Measurements from ENCODE around the gene TMEM9.

TMEM9 gene

DNA sequence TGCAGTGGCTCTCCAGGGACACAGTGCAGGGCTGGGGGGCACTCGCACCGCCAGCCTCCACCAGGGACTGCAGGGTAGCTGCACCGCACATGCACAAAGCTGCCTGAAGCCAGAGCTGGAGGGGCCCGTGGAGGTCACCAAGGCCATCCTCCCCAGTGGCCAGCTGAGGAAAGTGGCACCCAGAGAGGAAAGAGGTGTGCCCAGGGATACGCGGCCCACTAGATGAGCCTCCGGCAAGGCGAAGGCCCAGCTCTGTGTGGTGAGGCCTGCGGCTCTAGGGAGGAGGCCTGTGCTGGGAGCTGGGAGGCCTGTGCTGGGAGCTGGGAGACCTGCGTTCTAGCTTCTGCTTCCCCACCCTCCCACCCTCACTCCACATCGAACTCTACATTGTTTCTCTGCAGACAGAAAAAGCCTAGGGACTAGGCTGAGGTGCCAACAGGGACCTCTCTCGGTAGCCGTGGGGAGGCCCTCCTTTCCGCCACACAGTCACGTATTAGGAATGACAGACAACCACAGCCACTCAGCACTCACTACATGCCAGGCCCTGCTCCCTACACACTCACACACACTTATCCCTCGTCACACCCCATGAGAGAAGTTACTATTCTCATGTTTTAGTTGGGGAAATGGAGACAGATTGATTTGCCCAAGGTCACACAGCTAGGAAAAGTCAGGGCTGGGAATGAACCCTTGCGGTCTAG is 26.4 kb downstream of the TMEM9 start:
- ChIA-PET CTCF (no interaction called here), POLR2A (no interaction called here)
- DNase-seq (ENCODE audit: extremely low spot score): no peak
- no peak for TF ChIP-seq ZNF384 (IDR thresholded peaks at IDR 0.05)
- no peak for TF ChIP-seq SUZ12 (IDR thresholded peaks at IDR 0.05)
- TF ChIP-seq ARNT (IDR thresholded peaks at IDR 0.05): no peak
- no peak for TF ChIP-seq FOXA1 (IDR thresholded peaks at IDR 0.05)
- TF ChIP-seq FOXM1 (IDR thresholded peaks at IDR 0.05; ENCODE audit: borderline replicate concordance): no peak
- no peak for TF ChIP-seq SP1 (IDR thresholded peaks at IDR 0.05)

DNA sequence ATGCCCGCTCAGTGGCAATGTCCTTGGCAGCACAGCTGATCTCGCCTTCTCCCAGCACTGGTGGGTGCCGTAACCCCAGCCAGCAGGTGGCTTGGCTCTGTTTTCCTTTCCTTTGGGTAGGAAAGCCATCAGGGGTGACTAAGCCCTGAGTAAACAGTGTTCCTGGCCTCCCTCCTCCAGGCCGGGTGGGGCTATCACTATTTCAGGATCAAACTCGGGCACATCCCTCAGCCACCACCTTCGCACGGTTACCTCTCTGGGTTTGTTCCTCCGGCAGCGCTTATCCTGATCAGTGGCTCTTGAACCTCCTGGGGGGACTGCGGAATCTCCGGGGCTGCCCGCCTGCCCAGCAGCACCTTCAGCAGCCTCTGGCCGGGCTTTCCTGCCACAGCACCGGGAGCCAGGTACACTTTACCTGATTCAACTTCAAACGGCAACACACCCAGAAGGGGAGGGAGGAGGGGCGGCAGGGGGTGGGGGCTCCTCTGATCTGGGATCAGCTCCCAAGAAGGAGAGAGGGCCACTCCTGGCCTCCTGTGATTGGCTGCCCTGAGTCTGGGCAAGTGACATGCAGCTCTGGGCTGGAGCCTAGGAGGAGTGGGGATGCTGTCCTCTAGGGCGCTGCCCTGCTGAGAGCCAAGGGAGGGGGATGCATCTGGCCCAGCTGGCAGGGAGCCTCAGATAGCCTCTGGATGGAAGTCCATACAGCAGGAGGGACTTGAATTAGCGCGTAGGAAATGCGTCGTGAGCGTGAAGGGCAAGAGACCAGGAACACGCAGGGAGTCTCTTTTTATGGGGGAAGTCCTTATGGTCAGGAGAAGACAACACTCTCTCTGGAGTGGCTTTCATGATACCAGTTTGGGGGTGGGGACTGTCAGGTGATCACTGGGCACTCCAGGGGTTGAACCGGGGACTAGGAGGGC is 27.2 kb downstream of the TMEM9 start, which contains the start of gene ASCL5:
ASCL5 (minus strand) TSS at position 353 of the 923 bp plus-strand sequence. CDS start 11,812 bp downstream, outside the sequence.
- CTCF ChIA-PET: interaction anchor here (0.9 kb wide), 1 partner anchor 9 kb away, joined by 3 read pairs; no protein-coding TSS in a partner anchor
- POLR2A ChIA-PET: no interaction called here
- TF ChIP-seq TARDBP (IDR thresholded peaks at IDR 0.05): no peak
- TF ChIP-seq ELF4 (IDR thresholded peaks at IDR 0.05): no peak
- TF ChIP-seq CTBP1 (IDR thresholded peaks at IDR 0.05; ENCODE audit: borderline replicate concordance): no peak
- no peak for TF ChIP-seq HDGF (IDR thresholded peaks at IDR 0.05; ENCODE audit: borderline replicate concordance)
- no peak for TF ChIP-seq FOXM1 (IDR thresholded peaks at IDR 0.05; ENCODE audit: borderline replicate concordance)
- no peak for TF ChIP-seq NFRKB (IDR thresholded peaks at IDR 0.05)
- no peak for TF ChIP-seq ARNT (IDR thresholded peaks at IDR 0.05)
- no peak for TF ChIP-seq ZNF384 (IDR thresholded peaks at IDR 0.05)
- TF ChIP-seq FOXK2 (IDR thresholded peaks at IDR 0.05): no peak
- no peak for TF ChIP-seq FOXA1 (IDR thresholded peaks at IDR 0.05)
- TF ChIP-seq, protein P1, sequence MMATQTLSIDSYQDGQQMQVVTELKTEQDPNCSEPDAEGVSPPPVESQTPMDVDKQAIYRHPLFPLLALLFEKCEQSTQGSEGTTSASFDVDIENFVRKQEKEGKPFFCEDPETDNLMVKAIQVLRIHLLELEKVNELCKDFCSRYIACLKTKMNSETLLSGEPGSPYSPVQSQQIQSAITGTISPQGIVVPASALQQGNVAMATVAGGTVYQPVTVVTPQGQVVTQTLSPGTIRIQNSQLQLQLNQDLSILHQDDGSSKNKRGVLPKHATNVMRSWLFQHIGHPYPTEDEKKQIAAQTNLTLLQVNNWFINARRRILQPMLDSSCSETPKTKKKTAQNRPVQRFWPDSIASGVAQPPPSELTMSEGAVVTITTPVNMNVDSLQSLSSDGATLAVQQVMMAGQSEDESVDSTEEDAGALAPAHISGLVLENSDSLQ (IDR thresholded peaks at IDR 0.05): no peak
- TF ChIP-seq BHLHE40 (IDR thresholded peaks at IDR 0.05; ENCODE audit: borderline replicate concordance): no peak
- no peak for TF ChIP-seq L3MBTL2 (conservative IDR thresholded peaks at IDR 0.05)
- DNase-seq (ENCODE audit: extremely low spot score): no peak

DNA sequence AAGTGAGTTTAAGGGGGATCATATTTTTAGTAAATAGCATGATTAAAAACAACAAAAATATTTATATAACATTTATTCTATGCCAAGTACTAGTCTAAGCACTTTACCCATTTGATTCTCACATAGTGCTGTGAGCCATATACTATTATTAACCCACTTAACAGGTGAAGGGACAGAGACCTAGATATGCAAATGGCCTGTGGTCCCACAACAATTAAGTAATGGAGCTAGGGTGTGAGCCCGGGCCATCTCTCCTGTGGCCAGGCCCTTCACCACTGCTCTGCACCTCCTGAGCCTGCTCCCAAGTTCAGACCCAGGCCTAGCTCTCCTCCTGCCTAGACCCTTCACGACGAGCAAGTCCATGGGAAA is 27.8 kb downstream of the TMEM9 start:
- no peak for DNase-seq (ENCODE audit: extremely low spot score)
- ChIA-PET CTCF (interaction anchor here (0.6 to 0.9 kb wide), 2 partner anchors 8 to 26 kb away, joined by 3 to 5 read pairs; no protein-coding TSS in a partner anchor), POLR2A (no interaction called here)
- TF ChIP-seq SUZ12 (IDR thresholded peaks at IDR 0.05) (no peak), FOXA1 (IDR thresholded peaks at IDR 0.05) (no peak), ARNT (IDR thresholded peaks at IDR 0.05) (no peak), FOXM1 (IDR thresholded peaks at IDR 0.05; ENCODE audit: borderline replicate concordance) (no peak), LEF1 (IDR thresholded peaks at IDR 0.05; ENCODE audit: borderline replicate concordance) (no peak), CTBP1 (IDR thresholded peaks at IDR 0.05; ENCODE audit: borderline replicate concordance) (no peak), FOXK2 (IDR thresholded peaks at IDR 0.05) (no peak), BHLHE40 (IDR thresholded peaks at IDR 0.05; ENCODE audit: borderline replicate concordance) (no peak), TARDBP (IDR thresholded peaks at IDR 0.05) (no peak), ELF4 (IDR thresholded peaks at IDR 0.05) (no peak)
- TF ChIP-seq, protein P1 (IDR thresholded peaks at IDR 0.05): no peak

DNA sequence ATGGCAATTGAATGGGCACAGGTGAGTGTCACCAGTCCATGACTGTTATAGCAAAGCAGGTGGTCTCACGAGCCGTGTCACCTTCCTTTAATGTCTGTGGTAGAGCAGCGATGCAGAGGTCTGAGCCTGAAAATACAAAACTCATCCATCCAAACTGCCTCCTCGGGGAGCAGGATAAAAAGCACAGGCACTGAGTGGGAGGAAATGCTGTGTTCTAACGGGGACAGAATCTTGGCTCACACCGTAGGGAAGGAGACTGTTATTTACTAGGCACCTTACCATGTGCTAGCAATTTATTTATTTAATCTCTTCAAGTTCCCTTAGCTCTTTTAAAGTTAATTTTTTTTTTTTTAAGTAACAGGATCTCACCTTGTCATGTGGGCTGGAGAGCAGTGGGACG is 28.5 kb downstream of the TMEM9 start:
- ChIA-PET POLR2A (no interaction called here), CTCF (interaction anchor here (0.6 to 0.9 kb wide), 3 partner anchors 8 to 102 kb away, joined by 3 to 5 read pairs (median 3); no protein-coding TSS in a partner anchor)
- TF ChIP-seq SP1 (IDR thresholded peaks at IDR 0.05): no peak
- TF ChIP-seq LEF1 (IDR thresholded peaks at IDR 0.05; ENCODE audit: borderline replicate concordance): no peak
- TF ChIP-seq ZNF384 (IDR thresholded peaks at IDR 0.05): no peak
- TF ChIP-seq NFRKB (IDR thresholded peaks at IDR 0.05): no peak
- TF ChIP-seq, protein P1 (IDR thresholded peaks at IDR 0.05): no peak
- no peak for TF ChIP-seq BHLHE40 (IDR thresholded peaks at IDR 0.05; ENCODE audit: borderline replicate concordance)
- TF ChIP-seq CTBP1 (IDR thresholded peaks at IDR 0.05; ENCODE audit: borderline replicate concordance): no peak
- no peak for DNase-seq (ENCODE audit: extremely low spot score)

DNA sequence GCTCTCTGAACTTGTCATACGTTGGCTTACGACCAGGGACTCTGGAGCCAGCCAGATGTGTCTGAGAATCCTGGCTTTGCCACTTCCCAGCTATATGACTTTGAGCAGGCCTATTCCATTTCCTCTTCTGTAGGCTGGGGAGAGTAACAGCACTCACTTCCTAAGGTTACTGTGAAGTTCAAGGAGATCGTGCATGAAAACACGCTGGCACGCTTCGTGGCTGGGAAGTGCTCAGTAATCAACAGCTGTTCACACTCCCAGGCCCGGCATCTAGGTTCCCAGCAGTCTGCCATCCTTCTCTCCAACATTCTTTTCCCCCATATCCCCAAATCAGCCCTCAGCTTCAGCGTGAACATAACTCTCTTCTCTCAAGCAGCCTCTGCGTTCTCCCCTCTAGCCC is 29.3 kb downstream of the TMEM9 start:
- no peak for DNase-seq (ENCODE audit: extremely low spot score)
- POLR2A ChIA-PET: no interaction called here
- TF ChIP-seq FOXA1 (IDR thresholded peaks at IDR 0.05): no peak
- TF ChIP-seq FOXM1 (IDR thresholded peaks at IDR 0.05; ENCODE audit: borderline replicate concordance): no peak
- no peak for TF ChIP-seq SUZ12 (IDR thresholded peaks at IDR 0.05)
- no peak for TF ChIP-seq SP1 (IDR thresholded peaks at IDR 0.05)
- CTCF ChIA-PET: interaction anchor here (0.7 to 1.1 kb wide), 3 partner anchors 11 to 101 kb away, joined by 3 read pairs; no protein-coding TSS in a partner anchor

DNA sequence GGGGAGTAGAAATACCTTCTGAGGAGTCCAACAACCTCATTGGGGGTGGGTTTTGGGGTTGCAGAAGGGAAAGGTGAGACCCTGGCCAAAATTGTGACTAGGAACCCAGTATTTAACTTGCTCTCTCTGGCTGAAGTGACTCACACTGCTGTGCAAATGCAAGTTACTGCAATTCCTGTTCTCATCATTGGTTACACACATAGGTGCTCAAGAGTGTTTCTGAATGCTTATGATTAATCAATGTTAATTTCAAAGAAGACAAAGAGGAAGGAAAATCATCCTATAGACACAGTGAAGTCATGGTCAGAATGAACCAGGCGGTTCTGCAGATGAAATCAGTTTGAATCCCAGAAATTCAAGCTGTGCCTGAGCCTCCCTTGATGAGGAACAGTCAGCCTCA is 30.4 kb downstream of the TMEM9 start:
- POLR2A ChIA-PET: interaction anchor here (0.7 kb wide), 1 partner anchor 46 kb away, joined by 3 read pairs; no protein-coding TSS in a partner anchor
- no peak for DNase-seq (ENCODE audit: extremely low spot score)
- TF ChIP-seq ZNF384 (IDR thresholded peaks at IDR 0.05) (no peak), ARNT (IDR thresholded peaks at IDR 0.05) (no peak), CTBP1 (IDR thresholded peaks at IDR 0.05; ENCODE audit: borderline replicate concordance) (no peak), LEF1 (IDR thresholded peaks at IDR 0.05; ENCODE audit: borderline replicate concordance) (no peak), FOXA1 (IDR thresholded peaks at IDR 0.05) (no peak)
- TF ChIP-seq, protein P1 (IDR thresholded peaks at IDR 0.05): no peak
- CTCF ChIA-PET: interaction anchor here (1.0 kb wide), 1 partner anchor 152 kb away, joined by 3 read pairs; no protein-coding TSS in a partner anchor

Measured in HEK293T (cell line).